MM.1S (cell line): ENCODE results near the gene TUBB4A.

Experiments
- CTCF ChIP-seq: fragments of 300-600 bp; sonication (generic); IDR thresholded peaks from 2 replicates; pipeline ENCODE4 v1.5.1; 2016; ENCODE audit warnings: antibody characterized with exemption, low read length, mixed read lengths
- EZH2 ChIP-seq: fragments of 300-600 bp; sonication (generic); optimal IDR thresholded peaks from 2 replicates; pipeline ENCODE3; 2017; ENCODE audit warnings: low read depth, mild to moderate bottlenecking, antibody characterized with exemption, low read length, mixed read lengths

DNA sequence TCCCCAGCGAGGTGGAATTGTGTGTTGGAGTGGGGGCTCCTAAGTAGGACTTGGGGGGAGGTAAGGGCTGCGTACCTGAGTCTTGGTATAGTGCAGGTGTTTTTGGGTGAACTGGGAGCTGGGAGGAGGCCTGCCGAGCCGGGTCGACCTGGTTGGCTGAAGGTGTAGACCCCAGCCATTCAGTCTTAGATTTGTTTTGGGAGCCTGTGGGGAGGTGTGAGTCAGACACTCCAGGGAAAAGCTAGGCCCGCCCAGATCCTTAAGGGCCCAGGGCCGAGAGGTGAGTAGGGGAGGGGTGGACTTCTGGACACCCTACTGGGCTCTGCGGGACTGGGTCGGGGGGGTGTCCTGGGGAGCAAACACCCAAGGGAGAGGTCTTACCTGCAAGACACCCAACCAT, 37.1 kb downstream of the TUBB4A start:
- TF ChIP-seq CTCF (no peak), EZH2 (no peak)
